GM10266 (cell line): ENCODE data around the gene DPM3.

Experiments used
- DNase-seq: peaks from one replicate; pipeline ENCODE4 v3.0.0; 2012; ENCODE audit errors: extremely low spot score
- CTCF ChIP-seq: IDR thresholded peaks from 2 replicates; pipeline ENCODE4 v1.5.1; 2012; ENCODE audit warnings: mild to moderate bottlenecking, low read depth; ENCODE audit not compliant: control insufficient read depth, insufficient read depth; ENCODE audit errors: missing control alignments

Gene DPM3

GRCh38 chr1:155135415-155136028 is 4.8 kb downstream of the DPM3 start, which contains the start of gene SLC50A1:
SLC50A1 (plus strand) TSS chr1:155135852; CDS start chr1:155135912, 60 bp downstream.
- no peak for TF ChIP-seq CTCF
- DNase-seq: peak; percentile 96

- peak; percentile 73 for DNase-seq
Observed at GRCh38 chr1:155134880-155135414, 5.4 kb downstream of the DPM3 start.

DNA sequence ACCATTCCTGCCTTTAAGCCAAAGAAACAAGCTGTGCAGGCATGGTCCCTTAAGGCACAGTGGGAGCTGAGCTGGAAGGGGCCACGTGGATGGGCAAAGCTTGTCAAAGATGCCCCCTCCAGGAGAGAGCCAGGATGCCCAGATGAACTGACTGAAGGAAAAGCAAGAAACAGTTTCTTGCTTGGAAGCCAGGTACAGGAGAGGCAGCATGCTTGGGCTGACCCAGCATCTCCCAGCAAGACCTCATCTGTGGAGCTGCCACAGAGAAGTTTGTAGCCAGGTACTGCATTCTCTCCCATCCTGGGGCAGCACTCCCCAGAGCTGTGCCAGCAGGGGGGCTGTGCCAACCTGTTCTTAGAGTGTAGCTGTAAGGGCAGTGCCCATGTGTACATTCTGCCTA is 6.0 kb downstream of the DPM3 start:
- DNase-seq: no peak
- no peak for TF ChIP-seq CTCF

More at GRCh38 chr1:155134880-155135414, 5.4 kb downstream of the DPM3 start:
- TF ChIP-seq CTCF: no peak

DNA sequence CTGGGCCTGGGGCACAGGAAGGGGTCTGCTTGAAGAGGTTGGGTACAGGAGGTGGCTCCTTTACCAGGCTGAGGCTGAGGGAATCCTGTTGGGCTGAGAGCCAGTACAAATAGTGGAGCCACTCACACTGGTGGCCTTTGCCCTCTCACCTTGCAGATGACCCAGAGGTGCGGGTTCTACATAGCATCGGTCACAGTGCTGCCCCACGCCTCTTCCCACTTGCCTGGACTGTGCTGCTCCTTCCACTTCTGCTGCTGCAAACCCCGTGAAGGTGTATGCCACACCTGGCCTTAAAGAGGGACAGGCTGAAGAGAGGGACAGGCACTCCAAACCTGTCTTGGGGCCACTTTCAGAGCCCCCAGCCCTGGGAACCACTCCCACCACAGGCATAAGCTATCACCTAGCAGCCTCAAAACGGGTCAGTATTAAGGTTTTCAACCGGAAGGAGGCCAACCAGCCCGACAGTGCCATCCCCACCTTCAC is 6.5 kb downstream of the DPM3 start:
- TF ChIP-seq CTCF: no peak
- no peak for DNase-seq

DNA sequence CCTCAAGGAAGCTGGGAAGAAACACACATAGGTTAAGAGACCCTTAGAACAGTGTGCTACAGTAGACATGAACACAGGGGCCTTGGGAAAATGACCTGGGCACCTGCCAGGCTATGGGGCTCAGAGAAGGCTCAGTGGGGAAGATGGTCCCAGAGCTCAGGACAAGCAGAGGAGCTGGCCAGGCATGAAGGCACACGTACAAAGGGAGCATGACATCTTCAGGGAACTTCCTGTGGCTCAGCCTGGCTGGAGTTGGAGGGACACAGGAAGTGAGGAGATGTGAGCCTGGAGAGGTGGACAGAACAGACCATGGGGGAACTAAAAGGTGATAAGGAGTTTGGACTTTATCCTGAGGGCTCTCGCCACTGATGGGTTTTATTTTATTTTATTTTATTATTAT is 8.5 kb downstream of the DPM3 start:
- TF ChIP-seq CTCF: no peak
- DNase-seq: no peak

DNA sequence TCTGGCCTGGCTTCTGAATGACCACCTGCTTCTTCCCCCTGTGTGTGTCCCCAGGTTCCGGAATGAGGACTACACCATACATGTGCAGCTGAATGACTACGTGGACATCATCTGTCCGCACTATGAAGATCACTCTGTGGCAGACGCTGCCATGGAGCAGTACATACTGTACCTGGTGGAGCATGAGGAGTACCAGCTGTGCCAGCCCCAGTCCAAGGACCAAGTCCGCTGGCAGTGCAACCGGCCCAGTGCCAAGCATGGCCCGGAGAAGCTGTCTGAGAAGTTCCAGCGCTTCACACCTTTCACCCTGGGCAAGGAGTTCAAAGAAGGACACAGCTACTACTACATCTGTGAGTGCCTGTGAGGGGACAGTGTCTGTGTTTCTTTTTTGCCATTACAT is 9.0 kb downstream of the DPM3 start:
- TF ChIP-seq CTCF: no peak

GRCh38 chr1:155130272-155131006 is 9.9 kb downstream of the DPM3 start:
- no peak for DNase-seq
- TF ChIP-seq CTCF: no peak

More for the DNA sequence above, 9.0 kb downstream of the DPM3 start:
- DNase-seq: no peak
